M059J (cell line): ENCODE measurements around the gene FAM24A. TPM values are rescaled to one million over a fixed set of nuclear protein-coding genes. Genes with fewer than 3 reads are reported as not detected.
A peak's percentile ranks its signal among the peaks of the same experiment; 100 is the strongest.
"Not testable (repeated sequence)": the region's sequence is repeated elsewhere in the genome, so short reads cannot be mapped to it uniquely, and the experiment has no call there.

ENCODE experiments used
- DNase-seq: peaks from one replicate; pipeline ENCODE4 v3.0.0-alpha.2; 2012; ENCODE audit warnings: low read depth
- total RNA-seq: library from RNA; depleted of rRNA; stranded (reverse); fragments of >200 nt; shearing (Covaris generic); gene quantifications from 2 replicates; pipeline ENCODE4 v1.2.3, GENCODE V29; 2014; rRNA removed

Gene FAM24A, protein sequence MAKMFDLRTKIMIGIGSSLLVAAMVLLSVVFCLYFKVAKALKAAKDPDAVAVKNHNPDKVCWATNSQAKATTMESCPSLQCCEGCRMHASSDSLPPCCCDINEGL
- not detected in 2 replicates for total RNA-seq

DNA sequence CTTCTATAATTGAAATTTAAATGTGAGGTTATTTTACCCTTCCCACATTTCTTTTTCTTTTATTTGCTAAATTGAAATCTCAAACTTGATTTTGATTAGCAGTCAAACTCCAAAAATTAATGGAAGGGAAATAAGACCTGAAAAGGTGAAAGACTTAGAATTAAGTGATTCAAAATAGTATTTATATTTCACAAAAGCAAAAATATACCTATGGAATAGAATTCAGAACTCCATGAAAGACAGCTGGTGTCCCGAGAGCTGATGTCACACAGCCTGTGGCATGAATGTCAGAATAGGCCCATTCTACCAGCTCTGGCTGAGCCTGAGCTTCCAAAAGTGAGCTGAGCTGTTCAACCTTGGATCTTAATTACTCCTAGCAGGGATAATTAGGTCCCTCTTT lies at the start of gene FAM24A:
Gene FAM24A (plus strand): TSS at position 301 of the 400 bp plus-strand sequence. CDS start 1,025 bp downstream, outside the sequence.
- no peak for DNase-seq

DNA sequence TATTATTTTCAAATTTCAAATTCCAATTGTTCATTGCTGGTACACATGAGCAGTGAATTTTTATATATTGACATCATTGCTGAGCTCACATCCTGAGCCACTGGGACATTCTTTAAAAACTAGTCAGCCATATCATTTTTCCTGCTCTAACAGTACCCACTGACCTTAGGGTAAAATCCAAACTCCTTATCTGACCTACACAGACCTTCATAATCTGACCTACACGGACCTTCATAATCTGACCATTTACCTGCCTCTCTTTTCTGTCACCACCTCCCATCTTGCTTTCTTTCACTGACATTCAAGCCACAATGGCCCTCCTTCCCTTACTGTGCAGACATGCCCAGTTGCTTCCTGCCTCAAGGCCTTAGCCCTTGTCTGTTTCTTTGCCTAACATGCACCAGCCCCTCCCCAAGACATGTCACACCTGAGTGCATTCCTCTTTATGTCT lies 48.7 kb upstream of the FAM24A start:
- DNase-seq: peak; percentile 70

DNA sequence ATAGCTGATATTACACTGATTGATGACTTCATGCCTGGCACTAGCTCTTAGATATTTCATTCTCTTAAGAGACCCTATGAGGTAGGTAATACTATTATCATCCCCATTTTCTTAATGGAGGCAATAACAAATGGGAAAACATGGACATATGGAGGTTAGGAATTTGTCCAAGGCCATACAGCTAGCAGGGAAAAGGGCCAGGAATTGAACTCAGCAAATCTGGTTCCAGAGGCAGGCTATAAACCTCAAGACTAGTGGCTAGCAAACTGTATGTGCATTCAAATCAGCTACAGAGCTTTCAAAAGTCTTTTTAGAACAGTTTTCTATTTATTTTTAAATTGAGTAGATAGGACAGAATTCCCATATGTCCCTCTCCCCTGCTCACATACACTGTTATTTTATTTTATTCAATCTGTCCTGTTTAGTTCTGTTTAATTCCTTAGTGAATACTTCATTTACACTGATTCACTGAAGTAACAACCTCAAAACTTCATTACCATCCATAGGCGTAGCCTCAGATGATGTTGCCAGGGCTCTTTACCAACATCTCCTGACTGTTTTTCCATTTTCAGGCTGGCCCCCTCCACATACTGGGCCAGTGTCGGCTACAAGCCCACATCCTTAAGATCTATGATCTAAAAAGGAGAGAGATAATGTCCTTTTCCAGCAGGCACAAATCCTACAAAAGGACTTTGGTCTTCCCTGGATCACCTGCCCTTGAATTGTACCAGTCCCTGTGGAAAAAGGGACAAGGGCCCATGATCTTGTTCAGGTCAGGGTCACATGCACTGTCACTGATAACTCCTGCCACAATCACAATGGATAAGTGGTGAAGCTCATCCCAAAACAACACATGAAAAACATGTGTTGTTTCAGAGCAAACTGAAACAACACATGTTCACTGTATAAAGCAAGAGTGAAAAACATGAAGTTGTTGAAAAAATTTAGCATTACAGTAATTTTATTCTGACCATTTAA lies 46.9 kb upstream of the FAM24A start:
- DNase-seq: no peak

DNA sequence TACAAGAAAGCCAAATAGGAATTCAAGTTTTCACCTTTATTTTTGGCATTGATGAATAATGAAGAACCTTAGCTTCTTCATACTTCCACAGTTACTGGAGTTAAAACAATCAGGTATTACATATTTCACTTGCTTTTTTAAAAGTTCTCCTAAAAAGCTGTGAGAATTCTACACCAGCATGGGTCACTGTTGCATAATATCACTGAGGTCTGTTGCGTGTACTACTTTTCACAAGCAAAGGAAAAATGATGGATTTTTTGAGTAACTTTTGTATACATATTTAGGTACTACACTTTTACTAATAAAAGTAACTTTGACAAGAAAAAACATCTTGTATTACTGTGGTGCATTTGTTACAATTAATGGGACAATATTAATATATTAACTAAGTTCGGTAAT lies 46.2 kb upstream of the FAM24A start:
- no peak for DNase-seq

DNA sequence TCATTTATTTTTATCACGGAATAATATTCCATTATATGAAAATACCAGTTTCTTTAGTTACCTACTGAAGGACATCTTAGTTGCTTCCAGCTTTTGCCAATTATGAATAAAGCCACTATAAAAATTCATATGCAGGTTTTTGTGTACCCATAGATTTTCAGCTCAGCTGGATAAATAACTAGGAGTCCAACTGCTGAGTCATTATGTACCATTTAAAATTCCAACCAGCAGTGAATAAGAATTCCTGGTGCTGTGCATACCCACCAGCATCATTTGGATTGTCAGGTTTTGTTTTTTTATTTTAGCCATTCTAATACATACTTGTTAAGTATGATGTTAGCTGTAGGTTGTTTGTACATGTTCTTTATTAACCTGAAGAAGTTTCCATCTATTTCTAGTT lies 45.5 kb upstream of the FAM24A start:
- DNase-seq: peak; percentile 33

DNA sequence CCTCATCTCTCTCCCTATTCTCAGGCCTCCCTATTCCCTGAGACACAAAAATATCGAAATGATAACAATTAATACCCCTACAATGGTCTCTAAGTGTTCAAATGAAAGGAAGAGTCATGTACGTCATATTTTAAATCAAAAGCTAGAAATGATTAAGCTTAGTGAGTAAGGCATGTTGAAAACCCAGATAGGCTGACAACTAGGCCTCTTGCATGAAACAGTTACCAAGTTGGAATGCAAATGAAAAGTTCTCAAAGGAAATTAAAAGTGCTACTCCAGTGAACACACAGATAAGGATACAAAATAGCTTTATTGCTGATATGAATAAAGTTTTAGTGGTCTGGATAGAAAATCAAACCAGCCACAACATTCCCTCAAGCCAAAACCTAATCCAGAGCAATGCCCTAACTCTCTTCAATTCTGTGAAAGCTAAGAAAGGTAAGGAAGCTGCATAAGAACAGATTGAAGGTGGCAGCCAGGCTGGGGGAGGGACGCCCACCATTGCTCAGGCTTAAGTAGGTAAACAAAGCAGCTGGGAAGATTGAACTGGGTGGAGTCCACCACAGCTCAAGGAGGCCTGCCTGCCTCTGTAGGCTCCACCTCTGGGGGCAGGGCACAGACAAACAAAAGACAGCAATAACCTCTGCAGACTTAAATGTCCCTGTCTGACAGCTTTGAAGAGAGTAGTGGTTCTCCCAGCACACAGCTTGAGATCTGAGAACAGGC lies 43.5 kb upstream of the FAM24A start:
- DNase-seq: not testable (repeated sequence)

DNA sequence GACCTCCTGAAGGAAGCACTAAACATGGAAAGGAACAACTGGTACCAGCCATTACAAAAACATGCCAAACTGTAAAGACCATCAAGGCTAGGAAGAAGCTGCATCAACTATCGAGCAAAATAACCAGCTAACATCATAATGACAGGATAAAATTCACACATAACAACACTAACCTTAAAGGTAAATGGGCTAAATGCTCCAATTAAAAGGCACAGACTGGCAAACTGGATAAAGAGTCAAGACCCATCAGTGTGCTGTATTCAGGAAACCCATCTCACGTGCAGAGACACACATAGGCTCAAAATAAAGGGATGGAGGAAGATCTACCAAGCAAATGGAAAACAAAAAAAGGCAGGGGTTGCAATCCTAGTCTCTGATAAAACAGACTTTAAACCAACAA lies 41.6 kb upstream of the FAM24A start:
- not testable (repeated sequence) for DNase-seq

DNA sequence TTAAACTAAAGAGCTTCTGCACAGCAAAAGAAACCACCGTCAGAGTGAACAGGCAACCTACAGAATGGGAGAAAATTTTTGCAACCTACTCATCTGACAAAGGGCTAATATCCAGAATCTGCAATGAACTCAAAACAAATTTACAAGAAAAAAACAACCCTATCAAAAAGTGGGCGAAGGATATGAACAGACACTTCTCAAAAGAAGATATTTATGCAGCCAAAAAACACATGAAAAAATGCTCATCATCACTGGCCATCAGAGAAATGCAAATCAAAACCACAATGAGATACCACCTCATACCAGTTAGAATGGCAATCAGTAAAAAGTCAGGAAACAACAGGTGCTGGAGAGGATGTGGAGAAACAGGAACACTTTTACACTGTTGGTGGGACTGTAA lies 38.5 kb upstream of the FAM24A start:
- DNase-seq: not testable (repeated sequence)

DNA sequence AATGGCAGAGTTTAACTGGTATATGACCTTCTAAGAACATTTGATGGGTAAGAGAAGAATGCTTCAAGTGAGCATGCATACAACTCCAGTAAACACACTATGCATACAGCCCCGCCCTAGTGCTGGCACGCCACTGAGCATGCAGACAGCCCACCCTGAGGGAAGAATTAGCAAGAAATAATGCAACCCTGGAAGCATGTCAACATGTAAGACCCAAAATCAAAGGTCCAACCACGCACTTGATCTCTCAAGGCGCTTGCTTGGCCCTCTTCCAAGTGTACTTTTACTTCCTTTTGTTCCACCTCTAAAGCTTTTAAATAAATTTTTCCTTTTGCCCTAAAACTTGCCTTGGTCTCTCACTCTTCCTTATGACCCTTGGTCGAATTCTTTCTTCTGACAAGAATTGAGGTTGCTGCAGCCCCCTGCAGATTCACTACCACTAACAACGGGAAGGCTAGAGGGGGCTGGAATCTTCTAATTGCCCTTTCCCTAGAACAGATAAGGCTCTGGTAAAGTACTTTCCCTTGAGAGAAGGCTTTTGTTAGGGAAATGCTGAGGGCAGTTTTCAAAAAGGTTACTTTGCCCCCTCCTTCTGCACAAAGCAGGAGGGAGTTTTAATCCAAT lies 34.5 kb upstream of the FAM24A start:
- DNase-seq: no peak

DNA sequence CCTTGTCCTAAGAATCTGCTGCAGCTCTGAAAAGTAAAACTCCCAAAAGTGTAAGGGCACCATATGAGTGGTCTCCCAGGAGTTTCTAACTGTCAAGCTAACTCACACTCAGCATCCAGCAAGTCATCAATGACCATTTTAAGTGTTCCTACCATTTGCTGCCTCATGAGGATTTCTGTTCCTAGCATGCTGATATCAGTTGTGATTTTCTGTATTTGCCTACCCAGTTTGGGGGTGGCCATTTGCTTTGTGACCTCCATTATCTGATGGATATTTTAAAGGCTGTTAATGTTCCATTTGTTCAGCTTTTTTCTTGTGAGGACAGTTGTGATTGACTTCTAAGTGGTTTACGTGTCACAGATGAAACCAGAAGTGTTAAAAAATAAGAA lies 33.9 kb upstream of the FAM24A start:
- no peak for DNase-seq

DNA sequence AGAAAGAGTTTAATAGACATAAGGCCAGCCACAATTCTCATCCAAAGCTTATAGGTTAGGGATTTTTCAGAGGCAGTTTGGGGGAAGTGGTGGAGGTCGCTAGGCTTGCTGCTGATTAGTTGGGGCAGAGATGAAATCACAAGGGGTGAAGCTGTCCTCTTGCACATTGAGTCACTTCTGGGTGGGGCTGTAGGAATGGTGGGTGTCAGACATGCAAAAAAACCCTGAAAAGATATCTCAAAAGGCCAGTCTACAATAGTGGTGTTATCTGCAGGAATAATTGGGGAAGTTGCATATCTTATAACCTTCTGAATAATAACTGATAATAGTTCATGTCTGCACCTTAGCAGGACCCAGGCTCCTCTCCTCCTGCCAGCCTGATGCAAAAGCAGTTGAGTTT lies 33.1 kb upstream of the FAM24A start:
- DNase-seq: no peak

DNA sequence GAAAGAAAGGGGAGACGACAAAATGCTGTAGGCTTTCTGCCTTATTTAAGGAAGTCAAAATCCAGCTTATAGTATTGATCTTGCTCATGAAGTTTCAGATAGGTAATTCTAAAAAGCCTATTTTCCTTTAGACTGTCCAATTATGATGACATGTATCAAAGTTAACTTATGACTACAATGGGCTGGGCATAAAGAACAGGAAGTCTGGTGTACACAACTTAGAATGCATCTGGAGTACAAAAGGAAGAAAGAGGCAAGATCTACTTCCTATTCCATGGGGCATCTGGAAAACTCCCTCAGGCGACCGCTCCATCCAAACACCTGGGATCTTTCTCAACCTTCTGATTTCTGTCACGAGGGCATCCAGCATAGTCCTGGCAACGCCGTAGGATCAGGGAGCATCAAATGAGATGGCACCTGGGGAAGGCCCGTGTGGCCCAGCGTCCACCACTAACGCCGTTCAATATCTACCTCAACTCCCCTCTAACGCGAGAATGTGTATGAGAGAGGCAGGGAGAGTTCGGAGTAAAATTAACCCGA lies 31.5 kb upstream of the FAM24A start:
- no peak for DNase-seq

DNA sequence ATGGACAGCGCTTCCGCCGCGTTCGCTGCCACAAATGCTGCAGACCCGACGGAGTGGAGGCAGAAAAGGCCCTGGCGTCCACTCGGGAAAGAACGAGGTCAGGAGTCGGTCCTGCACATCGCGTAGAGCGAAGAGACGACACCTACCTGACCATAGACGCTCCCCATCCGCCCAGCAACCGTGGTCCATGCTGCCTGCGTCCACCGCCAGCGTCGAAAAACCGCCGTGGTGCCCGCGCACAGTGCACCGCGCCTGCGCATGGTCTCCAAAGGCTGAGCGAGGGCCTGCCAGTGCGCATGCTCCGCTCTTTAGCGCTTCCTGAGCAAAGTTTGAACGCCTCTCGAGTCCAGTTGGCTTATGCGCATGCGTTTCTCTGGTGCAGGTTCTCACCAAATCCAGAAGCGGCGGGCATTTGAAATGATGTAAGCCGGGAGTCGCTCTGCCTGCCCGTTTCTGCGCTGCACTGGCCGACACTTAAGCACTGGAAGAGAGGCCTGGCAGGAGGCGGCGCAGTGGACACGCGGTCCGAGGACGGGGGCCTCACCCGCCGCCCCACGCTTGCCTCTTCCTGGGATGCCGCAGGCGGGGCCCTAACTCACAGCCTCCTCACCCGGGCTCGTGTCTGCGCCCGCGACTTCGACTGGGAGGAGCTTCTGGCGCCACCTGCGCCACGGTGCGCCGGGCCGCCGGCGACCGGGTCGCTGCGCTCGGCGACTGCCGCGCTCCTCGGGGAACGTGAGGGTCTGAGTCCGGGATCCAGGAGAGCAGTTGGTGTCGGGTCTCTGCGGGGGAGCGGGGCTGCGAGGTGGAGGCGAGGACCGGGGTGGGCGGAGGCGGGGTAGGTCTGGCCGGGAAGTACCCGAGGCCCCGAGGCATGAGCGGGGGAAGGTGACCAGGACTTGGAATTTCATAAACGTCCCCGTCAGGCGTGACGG lies 30.8 kb upstream of the FAM24A start, which contains the start of gene FAM24B:
Gene FAM24B (minus strand): TSS at position 243 of the 935 bp plus-strand sequence. CDS start 29,066 bp downstream, outside the sequence.
- DNase-seq: no peak

DNA sequence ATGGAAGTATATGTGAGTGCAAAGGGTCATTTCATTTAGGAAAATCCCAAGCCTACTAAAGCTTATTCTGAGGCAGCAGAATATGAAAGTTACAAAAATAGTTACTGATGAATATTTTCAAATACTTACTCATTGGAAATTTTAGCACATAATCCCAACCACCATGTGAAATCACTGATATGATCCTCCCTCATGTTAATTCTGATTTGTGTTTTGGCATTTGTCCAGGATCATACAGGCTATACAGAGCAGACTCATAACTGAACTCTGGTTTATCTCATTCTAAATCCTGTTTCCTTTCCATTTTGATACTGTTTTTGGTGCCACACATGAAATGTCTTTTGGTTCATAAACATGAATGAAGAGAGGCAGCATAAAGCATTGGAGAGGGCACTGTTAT lies 27.6 kb upstream of the FAM24A start:
- DNase-seq: no peak

DNA sequence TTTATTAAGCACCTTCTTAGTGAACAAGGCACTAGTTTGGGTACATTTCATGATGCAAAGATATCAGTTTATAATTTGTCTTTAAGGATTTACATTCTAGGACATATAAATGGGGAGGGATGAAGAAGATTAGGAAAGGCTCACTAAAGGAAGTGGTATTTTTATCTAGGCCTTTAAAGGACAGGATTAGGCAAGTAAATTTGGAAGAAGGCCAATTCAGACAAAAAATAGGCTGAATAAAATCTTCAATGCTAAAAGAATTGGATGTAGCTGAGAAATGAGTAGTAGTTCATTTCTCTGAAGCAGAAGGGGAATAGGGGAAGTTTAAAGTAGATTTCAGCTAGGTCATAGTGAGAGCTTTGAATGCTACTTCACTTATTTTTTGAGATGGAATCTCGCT lies 26.2 kb upstream of the FAM24A start:
- no peak for DNase-seq

DNA sequence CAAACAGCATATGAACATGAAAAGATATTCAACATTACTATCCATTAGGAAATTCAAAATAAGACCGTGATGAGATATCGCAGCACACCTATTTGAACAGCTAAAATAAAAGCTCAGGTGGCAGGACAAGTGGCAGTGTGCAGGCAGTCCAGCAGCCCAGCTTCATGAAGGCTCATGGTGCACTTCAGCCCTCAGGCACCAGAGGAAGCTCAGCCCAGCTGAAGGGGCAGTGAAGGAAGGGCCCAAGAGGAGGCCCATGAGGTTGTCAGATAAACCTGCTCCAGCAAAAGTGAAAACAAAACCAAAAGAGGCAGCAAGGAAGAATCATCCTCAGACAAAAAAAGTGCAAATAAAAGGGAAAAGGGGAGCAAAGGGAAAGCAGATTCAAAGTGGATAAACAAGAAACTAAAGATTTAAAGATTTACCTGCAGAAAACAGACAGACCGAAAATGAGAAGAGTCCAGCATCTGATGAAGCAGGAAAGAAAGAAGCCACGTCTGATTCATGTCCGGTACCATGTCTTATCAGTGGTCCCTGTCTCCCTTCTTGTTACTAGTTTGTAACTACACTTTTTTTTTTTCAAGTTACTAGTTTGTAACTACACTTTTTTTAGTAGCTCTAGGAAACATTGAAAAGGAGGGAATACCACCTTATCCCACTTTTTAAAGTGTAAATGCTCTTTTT lies 16.0 kb upstream of the FAM24A start:
- DNase-seq: peak; percentile 36

DNA sequence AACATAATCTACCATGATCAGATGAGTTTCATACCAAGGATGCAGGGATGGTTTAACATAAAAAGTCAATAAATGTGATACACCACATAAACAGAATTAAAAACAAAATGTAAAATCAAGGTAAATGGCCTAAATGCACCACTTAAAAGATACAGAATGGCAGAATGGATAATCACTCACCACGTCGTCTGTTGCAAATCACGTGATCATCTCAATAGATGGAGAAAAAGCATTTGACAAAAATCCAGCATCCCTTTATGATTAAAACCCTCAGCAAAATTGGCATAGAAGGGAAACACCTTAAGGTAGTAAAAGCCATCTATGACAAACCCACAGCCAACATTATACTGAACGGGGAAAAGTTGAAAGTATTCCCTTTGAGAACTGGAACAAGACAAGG lies 6.5 kb upstream of the FAM24A start:
- DNase-seq: not testable (repeated sequence)

DNA sequence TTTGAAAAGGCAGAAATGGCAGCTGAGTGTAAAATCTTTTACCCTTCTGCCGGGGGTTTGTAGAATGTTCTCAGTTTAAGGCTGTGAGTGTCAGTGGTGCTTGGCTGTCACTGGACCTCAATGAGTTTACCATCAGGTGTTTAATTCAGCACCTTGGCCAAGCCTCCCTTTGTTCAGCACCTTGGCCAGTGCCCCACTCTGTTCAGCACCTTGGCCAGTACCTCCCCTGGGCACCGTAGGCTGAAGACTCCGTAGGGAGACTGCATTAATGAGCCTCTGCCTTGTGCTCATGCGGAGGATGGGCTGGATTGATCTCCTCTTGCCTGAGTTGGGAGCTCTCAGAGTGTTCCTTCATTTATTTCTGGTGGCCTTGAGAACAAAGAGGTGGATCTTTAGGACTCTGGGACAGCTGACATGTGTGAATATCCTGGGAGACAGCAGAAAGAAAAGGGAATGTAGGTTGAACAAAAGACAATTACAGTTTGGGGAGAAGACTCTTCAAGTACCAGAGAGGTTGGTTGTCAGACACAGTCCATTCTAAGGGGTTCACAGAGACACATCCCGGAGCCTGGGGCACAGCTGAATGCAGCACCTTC lies 1.6 kb downstream of the FAM24A start:
- peak; percentile 35 for DNase-seq

DNA sequence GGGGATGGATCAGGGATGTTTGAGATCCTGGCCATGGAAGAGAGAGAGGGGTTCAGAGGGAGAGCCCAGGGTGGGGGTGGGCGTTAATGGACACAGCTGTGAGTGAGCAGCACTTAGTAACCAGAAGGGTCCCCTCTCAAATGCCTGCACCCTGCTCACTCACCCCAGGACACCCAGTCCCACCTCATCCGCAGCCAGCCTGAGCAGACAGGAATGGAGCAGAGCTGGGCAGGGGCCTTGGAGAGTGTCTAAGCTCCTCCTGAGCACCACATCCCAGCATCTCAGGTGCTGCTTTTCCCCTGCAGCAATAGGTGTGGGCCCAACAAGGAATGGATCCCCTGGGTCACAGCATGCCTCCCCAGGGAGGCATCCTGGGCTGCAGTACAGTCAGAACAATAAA lies 5.3 kb downstream of the FAM24A start:
- DNase-seq: no peak
